Liver (tissue), 3 donors: ENCODE results near the gene CLIP1.

ENCODE experiments used
- FOXA1 ChIP-seq: IDR thresholded peaks from 2 replicates; pipeline ENCODE4 v1.6.1; 2016; ENCODE audit warnings: antibody characterized with exemption
- GABPA ChIP-seq, 2 donors: IDR thresholded peaks in 1 of 2; conservative IDR thresholded peaks in 1 of 2; 2 replicates each; pipeline ENCODE4 v1.6.1; 2016; ENCODE audit warnings: antibody characterized with exemption in 2 of 2, mild to moderate bottlenecking in 1 of 2, moderate library complexity in 1 of 2
- HNF4G ChIP-seq: IDR thresholded peaks from 2 replicates; pipeline ENCODE4 v1.6.1; 2016; ENCODE audit warnings: antibody characterized with exemption
- JUND ChIP-seq, 2 donors: IDR thresholded peaks; 2 replicates each; pipeline ENCODE4 v1.6.1; 2016; ENCODE audit warnings: antibody characterized with exemption in 2 of 2
- SP1 ChIP-seq: IDR thresholded peaks from 2 replicates; pipeline ENCODE4 v1.6.1; 2018; ENCODE audit warnings: antibody characterized with exemption, mild to moderate bottlenecking
- TAF1 ChIP-seq: conservative IDR thresholded peaks from 2 replicates; pipeline ENCODE4 v1.6.1; 2016; ENCODE audit warnings: antibody characterized with exemption, mild to moderate bottlenecking
- YY1 ChIP-seq: IDR thresholded peaks from 2 replicates; pipeline ENCODE4 v1.6.1; 2016; ENCODE audit warnings: antibody characterized with exemption, mild to moderate bottlenecking
- TF ChIP-seq, protein P1 (sequence below): fragments of 150-350 bp; IDR thresholded peaks from 2 replicates; pipeline ENCODE4 v1.5.1; 2017; ENCODE audit warnings: improper control_type of control experiment, low read depth, low read length; ENCODE audit not compliant: missing input control
- TF ChIP-seq, protein P2 (sequence below): IDR thresholded peaks from 2 replicates; pipeline ENCODE4 v1.6.1; 2016; ENCODE audit warnings: antibody characterized with exemption, mild to moderate bottlenecking
- TF ChIP-seq, protein P3 (sequence below): IDR thresholded peaks from 2 replicates; pipeline ENCODE4 v1.6.1; 2016; ENCODE audit warnings: antibody characterized with exemption
- TF ChIP-seq, protein P4 (sequence below): IDR thresholded peaks from 2 replicates; pipeline ENCODE4 v1.6.1; 2016; ENCODE audit warnings: antibody characterized with exemption
- TF ChIP-seq, protein P5 (sequence below): IDR thresholded peaks from 2 replicates; pipeline ENCODE4 v1.6.1; 2016; ENCODE audit warnings: antibody characterized with exemption
- donor health status: healthy.
- donor health status: healthy.

DNA sequence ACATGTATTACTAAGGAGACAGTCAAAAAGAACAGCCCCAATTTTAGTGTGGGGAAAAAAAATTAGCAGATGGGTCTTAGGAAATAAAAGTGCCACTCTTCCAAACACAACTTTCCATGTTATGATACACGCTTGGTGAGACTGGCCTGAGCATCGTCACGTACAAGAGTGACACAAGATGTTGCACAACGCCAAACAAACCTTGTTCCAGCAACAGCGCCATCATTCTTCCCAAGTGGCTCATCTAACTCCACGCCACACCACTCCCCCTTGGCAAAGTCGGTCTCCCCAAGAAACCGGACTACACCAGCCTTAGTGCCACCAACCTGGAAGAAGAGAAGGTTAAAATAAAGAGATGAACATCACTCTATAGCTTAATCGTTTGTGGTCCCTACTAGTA lies 58.7 kb downstream of the CLIP1 start:
- TF ChIP-seq, protein P1, sequence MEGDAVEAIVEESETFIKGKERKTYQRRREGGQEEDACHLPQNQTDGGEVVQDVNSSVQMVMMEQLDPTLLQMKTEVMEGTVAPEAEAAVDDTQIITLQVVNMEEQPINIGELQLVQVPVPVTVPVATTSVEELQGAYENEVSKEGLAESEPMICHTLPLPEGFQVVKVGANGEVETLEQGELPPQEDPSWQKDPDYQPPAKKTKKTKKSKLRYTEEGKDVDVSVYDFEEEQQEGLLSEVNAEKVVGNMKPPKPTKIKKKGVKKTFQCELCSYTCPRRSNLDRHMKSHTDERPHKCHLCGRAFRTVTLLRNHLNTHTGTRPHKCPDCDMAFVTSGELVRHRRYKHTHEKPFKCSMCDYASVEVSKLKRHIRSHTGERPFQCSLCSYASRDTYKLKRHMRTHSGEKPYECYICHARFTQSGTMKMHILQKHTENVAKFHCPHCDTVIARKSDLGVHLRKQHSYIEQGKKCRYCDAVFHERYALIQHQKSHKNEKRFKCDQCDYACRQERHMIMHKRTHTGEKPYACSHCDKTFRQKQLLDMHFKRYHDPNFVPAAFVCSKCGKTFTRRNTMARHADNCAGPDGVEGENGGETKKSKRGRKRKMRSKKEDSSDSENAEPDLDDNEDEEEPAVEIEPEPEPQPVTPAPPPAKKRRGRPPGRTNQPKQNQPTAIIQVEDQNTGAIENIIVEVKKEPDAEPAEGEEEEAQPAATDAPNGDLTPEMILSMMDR, result no peak
- TF ChIP-seq FOXA1 (no peak), SP1 (no peak), YY1 (no peak), HNF4G (no peak), TAF1 (no peak), GABPA (IDR thresholded peaks at IDR 0.05 in 1 of 2, conservative IDR thresholded peaks at IDR 0.05 in 1 of 2) (no peak), JUND (IDR thresholded peaks at IDR 0.05) (no peak)
- TF ChIP-seq, protein P2, sequence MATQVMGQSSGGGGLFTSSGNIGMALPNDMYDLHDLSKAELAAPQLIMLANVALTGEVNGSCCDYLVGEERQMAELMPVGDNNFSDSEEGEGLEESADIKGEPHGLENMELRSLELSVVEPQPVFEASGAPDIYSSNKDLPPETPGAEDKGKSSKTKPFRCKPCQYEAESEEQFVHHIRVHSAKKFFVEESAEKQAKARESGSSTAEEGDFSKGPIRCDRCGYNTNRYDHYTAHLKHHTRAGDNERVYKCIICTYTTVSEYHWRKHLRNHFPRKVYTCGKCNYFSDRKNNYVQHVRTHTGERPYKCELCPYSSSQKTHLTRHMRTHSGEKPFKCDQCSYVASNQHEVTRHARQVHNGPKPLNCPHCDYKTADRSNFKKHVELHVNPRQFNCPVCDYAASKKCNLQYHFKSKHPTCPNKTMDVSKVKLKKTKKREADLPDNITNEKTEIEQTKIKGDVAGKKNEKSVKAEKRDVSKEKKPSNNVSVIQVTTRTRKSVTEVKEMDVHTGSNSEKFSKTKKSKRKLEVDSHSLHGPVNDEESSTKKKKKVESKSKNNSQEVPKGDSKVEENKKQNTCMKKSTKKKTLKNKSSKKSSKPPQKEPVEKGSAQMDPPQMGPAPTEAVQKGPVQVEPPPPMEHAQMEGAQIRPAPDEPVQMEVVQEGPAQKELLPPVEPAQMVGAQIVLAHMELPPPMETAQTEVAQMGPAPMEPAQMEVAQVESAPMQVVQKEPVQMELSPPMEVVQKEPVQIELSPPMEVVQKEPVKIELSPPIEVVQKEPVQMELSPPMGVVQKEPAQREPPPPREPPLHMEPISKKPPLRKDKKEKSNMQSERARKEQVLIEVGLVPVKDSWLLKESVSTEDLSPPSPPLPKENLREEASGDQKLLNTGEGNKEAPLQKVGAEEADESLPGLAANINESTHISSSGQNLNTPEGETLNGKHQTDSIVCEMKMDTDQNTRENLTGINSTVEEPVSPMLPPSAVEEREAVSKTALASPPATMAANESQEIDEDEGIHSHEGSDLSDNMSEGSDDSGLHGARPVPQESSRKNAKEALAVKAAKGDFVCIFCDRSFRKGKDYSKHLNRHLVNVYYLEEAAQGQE, result no peak
- TF ChIP-seq, protein P3, sequence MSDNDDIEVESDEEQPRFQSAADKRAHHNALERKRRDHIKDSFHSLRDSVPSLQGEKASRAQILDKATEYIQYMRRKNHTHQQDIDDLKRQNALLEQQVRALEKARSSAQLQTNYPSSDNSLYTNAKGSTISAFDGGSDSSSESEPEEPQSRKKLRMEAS, result no peak
- TF ChIP-seq, protein P4, sequence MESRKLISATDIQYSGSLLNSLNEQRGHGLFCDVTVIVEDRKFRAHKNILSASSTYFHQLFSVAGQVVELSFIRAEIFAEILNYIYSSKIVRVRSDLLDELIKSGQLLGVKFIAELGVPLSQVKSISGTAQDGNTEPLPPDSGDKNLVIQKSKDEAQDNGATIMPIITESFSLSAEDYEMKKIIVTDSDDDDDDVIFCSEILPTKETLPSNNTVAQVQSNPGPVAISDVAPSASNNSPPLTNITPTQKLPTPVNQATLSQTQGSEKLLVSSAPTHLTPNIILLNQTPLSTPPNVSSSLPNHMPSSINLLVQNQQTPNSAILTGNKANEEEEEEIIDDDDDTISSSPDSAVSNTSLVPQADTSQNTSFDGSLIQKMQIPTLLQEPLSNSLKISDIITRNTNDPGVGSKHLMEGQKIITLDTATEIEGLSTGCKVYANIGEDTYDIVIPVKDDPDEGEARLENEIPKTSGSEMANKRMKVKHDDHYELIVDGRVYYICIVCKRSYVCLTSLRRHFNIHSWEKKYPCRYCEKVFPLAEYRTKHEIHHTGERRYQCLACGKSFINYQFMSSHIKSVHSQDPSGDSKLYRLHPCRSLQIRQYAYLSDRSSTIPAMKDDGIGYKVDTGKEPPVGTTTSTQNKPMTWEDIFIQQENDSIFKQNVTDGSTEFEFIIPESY, result no peak
- TF ChIP-seq, protein P5, sequence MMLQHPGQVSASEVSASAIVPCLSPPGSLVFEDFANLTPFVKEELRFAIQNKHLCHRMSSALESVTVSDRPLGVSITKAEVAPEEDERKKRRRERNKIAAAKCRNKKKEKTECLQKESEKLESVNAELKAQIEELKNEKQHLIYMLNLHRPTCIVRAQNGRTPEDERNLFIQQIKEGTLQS, result no peak
